Cardiac atrium fibroblast (primary cell): Measurements from ENCODE around the gene UTP20. TPM values are rescaled to one million over a fixed set of nuclear protein-coding genes. Genes with fewer than 3 reads are reported as not detected.

Experiments
- total RNA-seq: library from RNA; depleted of rRNA; stranded (reverse); fragments of >200 nt; gene quantifications from 2 replicates; pipeline ENCODE4 v1.2.3, GENCODE V29; 2015

Gene UTP20
- 8.1 and 9.4 TPM in 2 replicates for total RNA-seq

GRCh38 chr12:101280006-101280505, at the start of gene UTP20:
UTP20 (plus strand) TSS chr12:101280105; CDS start chr12:101280283, 178 bp downstream.

GRCh38 chr12:101407436-101408345, 127.8 kb downstream of the UTP20 start, which contains the start of gene ARL1:
ARL1 (minus strand) TSS chr12:101407772; CDS start chr12:101407645, 127 bp downstream.

Other genes with a start within 250 kb of the UTP20 start
- gene SLC5A8, start 69.9 kb upstream of the UTP20 start, total RNA-seq, result not detected in 2 replicates
- gene ARL1, start 127.7 kb downstream of the UTP20 start, total RNA-seq, result 69.9 and 79.1 TPM in 2 replicates
- gene SPIC, start 195.2 kb downstream of the UTP20 start, total RNA-seq, result not detected in 2 replicates